ENCODE results near the gene PCYT1A. TPM values are rescaled to one million over a fixed set of nuclear protein-coding genes. Genes with fewer than 3 reads are reported as not detected.
A peak's percentile ranks its signal among the peaks of the same experiment; 100 is the strongest.

The PCYT1A gene
- total and polyA plus RNA-seq, 7 donors = 28.4 to 98.4 (median 62.9) TPM

GRCh38 chr3:196288141-196288460 lies 575 bp upstream of the PCYT1A start:
- Histone ChIP-seq H3K4me3 (peak overlapping the region; percentile 92), H3K27me3 (ENCODE audit: insufficient read depth in 3 of 3, low read length in 2 of 3) (no peaks in the 10 kb centered on the region), H3K36me3 (ENCODE audit: insufficient read depth in 1 of 2, low read depth in 1 of 2) (no peaks in the 10 kb centered on the region), H3K9me3 (no peaks in the 10 kb centered on the region), H3K27ac (peak overlapping the region; percentile 98), H3K4me1 (peaks cover 36% of the 10 kb centered on the region)
- intact Hi-C loops (cut with DNase I) = no loop called here
- ATAC-seq (peak; percentile 15 to 48 (median 36)), DNase-seq (no peak)
- TF ChIP-seq, protein P1, sequence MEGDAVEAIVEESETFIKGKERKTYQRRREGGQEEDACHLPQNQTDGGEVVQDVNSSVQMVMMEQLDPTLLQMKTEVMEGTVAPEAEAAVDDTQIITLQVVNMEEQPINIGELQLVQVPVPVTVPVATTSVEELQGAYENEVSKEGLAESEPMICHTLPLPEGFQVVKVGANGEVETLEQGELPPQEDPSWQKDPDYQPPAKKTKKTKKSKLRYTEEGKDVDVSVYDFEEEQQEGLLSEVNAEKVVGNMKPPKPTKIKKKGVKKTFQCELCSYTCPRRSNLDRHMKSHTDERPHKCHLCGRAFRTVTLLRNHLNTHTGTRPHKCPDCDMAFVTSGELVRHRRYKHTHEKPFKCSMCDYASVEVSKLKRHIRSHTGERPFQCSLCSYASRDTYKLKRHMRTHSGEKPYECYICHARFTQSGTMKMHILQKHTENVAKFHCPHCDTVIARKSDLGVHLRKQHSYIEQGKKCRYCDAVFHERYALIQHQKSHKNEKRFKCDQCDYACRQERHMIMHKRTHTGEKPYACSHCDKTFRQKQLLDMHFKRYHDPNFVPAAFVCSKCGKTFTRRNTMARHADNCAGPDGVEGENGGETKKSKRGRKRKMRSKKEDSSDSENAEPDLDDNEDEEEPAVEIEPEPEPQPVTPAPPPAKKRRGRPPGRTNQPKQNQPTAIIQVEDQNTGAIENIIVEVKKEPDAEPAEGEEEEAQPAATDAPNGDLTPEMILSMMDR (IDR thresholded peaks at IDR 0.05) = no peak
- WGBS, 3 donors = 0 to 1% (median 0%) methylated on average over 17 of the region's 17 CpGs

DNA sequence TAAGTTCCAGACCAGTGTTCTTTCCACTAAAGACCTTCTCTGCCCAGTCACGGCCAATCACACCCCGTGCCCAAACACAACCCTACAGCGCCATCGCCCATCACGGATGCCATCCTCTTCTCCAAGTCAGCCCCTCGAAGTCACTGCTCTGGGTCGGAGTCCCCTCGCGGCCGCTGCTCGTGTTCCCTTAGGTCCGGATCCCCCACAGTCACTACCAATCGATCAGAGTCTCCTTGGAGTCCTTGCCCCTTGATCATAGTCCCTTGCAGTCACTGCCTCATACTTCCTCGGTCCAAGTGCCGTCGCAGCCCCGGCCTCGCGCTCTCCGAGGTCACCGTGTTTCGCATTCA lies 461 bp downstream of the PCYT1A start:
- 1% methylated on average over 22 of the region's 22 CpGs for WGBS, 3 donors
- H3K36me3 ChIP-seq (ENCODE audit: insufficient read depth in 1 of 2, low read depth in 1 of 2) = no peaks in the 10 kb centered on the region
- H3K9me3 ChIP-seq = no peaks in the 10 kb centered on the region
- DNase-seq (peak in 1 of 2 donors; percentile 63), ATAC-seq (peak; percentile 14 to 49 (median 30))
- no peaks in the 10 kb centered on the region for H3K27me3 ChIP-seq (ENCODE audit: insufficient read depth in 3 of 3, low read length in 2 of 3)
- intact Hi-C loops (cut with DNase I) = no loop called here
- peaks cover 46% of the 10 kb centered on the region for H3K4me1 ChIP-seq
- TF ChIP-seq, protein P1 (IDR thresholded peaks at IDR 0.05) = no peak
- H3K4me3 ChIP-seq = peak overlapping the region; percentile 92
- H3K27ac ChIP-seq = peak overlapping the region; percentile 98

DNA sequence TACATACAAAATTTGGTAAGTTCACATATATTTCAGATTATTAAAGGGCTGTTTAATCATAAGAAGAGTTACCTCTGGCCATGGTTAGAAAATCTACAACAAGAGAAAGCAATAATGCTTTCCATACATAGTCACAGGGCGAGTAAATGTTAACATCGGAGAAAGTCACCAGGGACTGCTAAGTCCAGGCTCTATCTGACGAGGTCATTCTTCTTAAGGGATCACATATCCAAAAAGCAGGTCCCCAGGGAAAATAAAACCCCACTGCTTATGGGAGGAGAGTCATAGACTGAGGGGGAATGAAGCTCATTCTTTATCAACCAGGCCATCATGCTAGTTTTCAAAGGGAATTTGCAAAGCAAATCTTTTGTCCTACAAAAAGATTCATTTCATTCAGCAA lies 3.1 kb downstream of the PCYT1A start:
- Histone ChIP-seq H3K9me3 (no peaks in the 10 kb centered on the region), H3K4me3 (peak overlapping the region; percentile 29), H3K4me1 (peaks cover 71% of the 10 kb centered on the region), H3K36me3 (ENCODE audit: insufficient read depth in 1 of 2, low read depth in 1 of 2) (no peaks in the 10 kb centered on the region), H3K27me3 (ENCODE audit: insufficient read depth in 3 of 3, low read length in 2 of 3) (no peaks in the 10 kb centered on the region), H3K27ac (peak overlapping the region; percentile 98)
- intact Hi-C loops (cut with DNase I) = no loop called here
- ATAC-seq (no peak), DNase-seq (no peak)
- 21 to 27% (median 26%) methylated on average over 3 of the region's 3 CpGs for WGBS, 3 donors
- TF ChIP-seq, protein P1 (IDR thresholded peaks at IDR 0.05) = no peak

- Histone ChIP-seq H3K27me3 (ENCODE audit: insufficient read depth in 3 of 3, low read length in 2 of 3) (no peaks in the 10 kb centered on the region), H3K9me3 (no peaks in the 10 kb centered on the region), H3K4me3 (no peak overlapping the region), H3K36me3 (ENCODE audit: insufficient read depth in 1 of 2, low read depth in 1 of 2) (no peaks in the 10 kb centered on the region), H3K27ac (peak overlapping the region; percentile 98), H3K4me1 (peaks cover 84% of the 10 kb centered on the region)
- ATAC-seq = no peak
- DNase-seq = no peak
- TF ChIP-seq, protein P1 (IDR thresholded peaks at IDR 0.05) = no peak
- WGBS, 3 donors = 25 to 63% (median 36%) methylated on average over 4 of the region's 4 CpGs
- intact Hi-C loops (cut with DNase I) = no loop called here
These were observed 5.6 kb downstream of the PCYT1A start for GRCh38 chr3:196281962-196282361.

DNA sequence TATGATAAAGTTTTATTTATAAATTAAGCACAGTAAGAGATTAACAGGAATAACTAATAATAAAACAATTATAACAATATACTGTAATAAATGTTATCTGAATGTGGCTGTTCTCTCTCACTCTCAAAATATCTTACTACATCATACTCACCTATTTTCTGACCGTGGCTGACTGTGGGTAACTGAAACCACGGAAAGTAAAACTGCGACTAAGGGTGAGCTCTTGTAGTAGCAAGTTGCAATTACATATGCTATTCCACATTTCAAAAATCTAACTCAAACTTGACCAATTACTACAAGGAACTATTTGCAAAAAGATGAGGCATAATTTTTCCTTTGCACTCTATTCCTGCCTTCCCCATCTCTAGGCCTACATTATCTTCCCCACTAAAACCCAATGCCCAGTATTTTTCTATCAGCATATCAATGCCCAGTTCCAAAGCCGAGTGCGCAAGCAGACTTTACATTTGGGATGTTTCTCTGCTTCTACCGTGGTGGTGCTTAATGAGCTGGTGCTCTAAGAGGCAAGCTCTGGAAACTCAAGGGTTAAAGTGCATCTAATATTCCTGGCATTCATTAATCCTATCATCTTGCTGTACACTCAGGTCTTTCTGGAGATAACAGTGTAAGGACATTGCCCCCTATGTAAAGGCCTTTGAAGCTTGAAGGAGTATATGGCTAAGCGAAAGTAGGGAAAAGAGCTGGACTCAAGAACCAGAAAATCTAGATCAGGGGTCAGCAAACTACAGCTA lies 6.7 kb downstream of the PCYT1A start:
- Histone ChIP-seq H3K9me3 (no peaks in the 10 kb centered on the region), H3K27me3 (ENCODE audit: insufficient read depth in 3 of 3, low read length in 2 of 3) (no peaks in the 10 kb centered on the region), H3K4me1 (peaks cover 76% of the 10 kb centered on the region), H3K4me3 (peak overlapping the region; percentile 41), H3K27ac (peak overlapping the region; percentile 98), H3K36me3 (ENCODE audit: insufficient read depth in 1 of 2, low read depth in 1 of 2) (no peaks in the 10 kb centered on the region)
- ATAC-seq (peak; percentile 40 to 72 (median 59)), DNase-seq (no peak)
- intact Hi-C loops (cut with DNase I) = no loop called here
- whole genome bisulfite sequencing, 3 donors = 50 to 65% (median 54%) methylated on average over 7 of the region's 7 CpGs
- TF ChIP-seq, protein P1 (IDR thresholded peaks at IDR 0.05) = no peak
